Stimulated activated CD8-positive, alpha-beta memory T cell treated with anti-CD3 and anti-CD28 coated beads, Interleukin-15, amount 100 ng/mL, for 4 hours (primary cell): Measurements from ENCODE around the gene PRDM2.
"Not testable (repeated sequence)": the region's sequence is repeated elsewhere in the genome, so short reads cannot be mapped to it uniquely, and the experiment has no call there.

Experiments
- DNase-seq, 2 donors: peaks; one replicate each; pipeline ENCODE4 v3.0.0-alpha.2; 2020; ENCODE audit warnings: low read depth in 2 of 2

Gene PRDM2

GRCh38 chr1:13699936-13700520, at the start of gene PRDM2:
Gene PRDM2 (plus strand): TSS chr1:13700188. CDS start chr1:13715606, 15,418 bp downstream.
- peak; percentile 14 to 52 for DNase-seq

- DNase-seq = no peak
Observed at GRCh38 chr1:13651279-13651678, 48.7 kb upstream of the PRDM2 start.

GRCh38 chr1:13652238-13652637, 47.8 kb upstream of the PRDM2 start:
- DNase-seq = no peak

GRCh38 chr1:13661539-13661938, 38.4 kb upstream of the PRDM2 start:
- no peak for DNase-seq

GRCh38 chr1:13662493-13662892, 37.5 kb upstream of the PRDM2 start:
- no peak for DNase-seq

GRCh38 chr1:13663969-13664368, 36.0 kb upstream of the PRDM2 start:
- DNase-seq = no peak

- no peak for DNase-seq
Observed at GRCh38 chr1:13664451-13664850, 35.5 kb upstream of the PRDM2 start.

- DNase-seq = no peak
Observed at GRCh38 chr1:13666317-13666716, 33.7 kb upstream of the PRDM2 start.

GRCh38 chr1:13667691-13668090, 32.3 kb upstream of the PRDM2 start:
- no peak for DNase-seq

GRCh38 chr1:13674377-13674776, 25.6 kb upstream of the PRDM2 start:
- no peak for DNase-seq

- DNase-seq = no peak
Observed at GRCh38 chr1:13675151-13675651, 24.8 kb upstream of the PRDM2 start.

GRCh38 chr1:13677896-13678295, 22.1 kb upstream of the PRDM2 start:
- DNase-seq = no peak

- no peak for DNase-seq
Observed at GRCh38 chr1:13679651-13680050, 20.3 kb upstream of the PRDM2 start.

GRCh38 chr1:13680609-13681008, 19.4 kb upstream of the PRDM2 start:
- DNase-seq = not testable (repeated sequence)

- DNase-seq = no peak
Observed at GRCh38 chr1:13681921-13682320, 18.1 kb upstream of the PRDM2 start.

GRCh38 chr1:13682444-13682843, 17.5 kb upstream of the PRDM2 start:
- DNase-seq = no peak

GRCh38 chr1:13683206-13683605, 16.8 kb upstream of the PRDM2 start:
- no peak for DNase-seq

- no peak for DNase-seq
Observed at GRCh38 chr1:13687151-13687715, 12.8 kb upstream of the PRDM2 start.

- not testable (repeated sequence) for DNase-seq
Observed at GRCh38 chr1:13693094-13693493, 6.9 kb upstream of the PRDM2 start.

GRCh38 chr1:13694886-13695684, 4.9 kb upstream of the PRDM2 start:
- no peak for DNase-seq

- DNase-seq = no peak
Observed at GRCh38 chr1:13697738-13698137, 2.2 kb upstream of the PRDM2 start.

- no peak for DNase-seq
Observed at GRCh38 chr1:13699510-13699909, 478 bp upstream of the PRDM2 start.
